Neural cell (in vitro differentiated cells): ENCODE results near the gene TNS3. TPM values are rescaled to one million over a fixed set of nuclear protein-coding genes. Genes with fewer than 3 reads are reported as not detected.

Experiments used
- H2AFZ ChIP-seq: fragments of 200-600, 300-800 bp; sonication (generic), shearing (Covaris generic); 2 replicates; pipeline ENCODE4 v1.6.0; 2014; ENCODE audit warnings: low read depth, mild to moderate bottlenecking, antibody characterized with exemption, low read length, moderate library complexity
- H3F3A ChIP-seq: fragments of 200-600 bp; shearing (Covaris generic); 2 replicates; pipeline ENCODE4 v1.6.1; 2016; ENCODE audit warnings: mild to moderate bottlenecking, moderate library complexity, mixed read lengths, antibody characterized with exemption, low read length; ENCODE audit not compliant: insufficient read depth, poor library complexity, severe bottlenecking
- H3K27ac ChIP-seq: fragments of 200-600, 300-800 bp; sonication (generic), shearing (Covaris generic); 2 replicates; pipeline ENCODE4 v1.5.1; 2014; ENCODE audit warnings: mild to moderate bottlenecking, low read length, moderate library complexity
- H3K27me3 ChIP-seq: fragments of 300-800, 200-600 bp; sonication (generic), shearing (Covaris generic); 2 replicates; pipeline ENCODE4 v1.6.0; 2014; ENCODE audit warnings: mild to moderate bottlenecking, low read depth, low read length, moderate library complexity; ENCODE audit not compliant: insufficient read depth
- H3K36me3 ChIP-seq: fragments of 300-800, 200-600 bp; sonication (generic), shearing (Covaris generic); 2 replicates; pipeline ENCODE4 v1.5.1; 2014; ENCODE audit warnings: mild to moderate bottlenecking, antibody characterized with exemption, low read length, moderate library complexity; ENCODE audit not compliant: insufficient read depth
- H3K4me2 ChIP-seq: fragments of 300-800, 200-600 bp; sonication (generic), shearing (Covaris generic); 2 replicates; pipeline ENCODE4 v1.6.0; 2014; ENCODE audit warnings: mild to moderate bottlenecking, low read length
- H3K4me3 ChIP-seq: fragments of 300-800, 200-600 bp; sonication (generic), shearing (Covaris generic); 2 replicates; pipeline ENCODE4 v1.5.1; 2014; ENCODE audit warnings: mild to moderate bottlenecking, low read length, moderate library complexity
- H3K79me2 ChIP-seq: fragments of 200-600 bp; shearing (Covaris generic); replicated peaks from 2 replicates; pipeline ENCODE4 v1.6.0; 2014; ENCODE audit warnings: mild to moderate bottlenecking, low read length, moderate library complexity; ENCODE audit not compliant: insufficient read depth
- H3K9ac ChIP-seq: fragments of 300-800, 200-600 bp; sonication (generic), shearing (Covaris generic); 2 replicates; pipeline ENCODE4 v1.6.1; 2016; ENCODE audit warnings: mild to moderate bottlenecking, low read length, mixed read lengths
- H3K9me2 ChIP-seq: fragments of 200-600 bp; shearing (Covaris generic); 2 replicates; pipeline ENCODE4 v1.6.1; 2016; ENCODE audit warnings: mild to moderate bottlenecking, low read length, mixed read lengths; ENCODE audit not compliant: insufficient read depth
- H3K9me3 ChIP-seq: fragments of 200-600, 300-800 bp; sonication (generic), shearing (Covaris generic); 2 replicates; pipeline ENCODE4 v1.6.1; 2016; ENCODE audit warnings: mild to moderate bottlenecking, mixed run types, low read length, moderate library complexity, mixed read lengths
- H4K20me1 ChIP-seq: fragments of 200-600 bp; shearing (Covaris generic); 2 replicates; pipeline ENCODE4 v1.6.1; 2016; ENCODE audit warnings: mild to moderate bottlenecking, mixed run types; ENCODE audit not compliant: insufficient read depth
- CTCF ChIP-seq: fragments of 450-650 bp; IDR thresholded peaks from 2 replicates; pipeline ENCODE4 v1.5.1; 2014; ENCODE audit warnings: antibody characterized with exemption, mild to moderate bottlenecking, moderate library complexity; ENCODE audit not compliant: poor library complexity, severe bottlenecking
- EP300 ChIP-seq: fragments of 450-650 bp; conservative IDR thresholded peaks from 2 replicates; pipeline ENCODE4 v1.6.1; 2014; ENCODE audit warnings: antibody characterized with exemption, mild to moderate bottlenecking, moderate library complexity; ENCODE audit not compliant: poor library complexity, severe bottlenecking
- EZH2 ChIP-seq: fragments of 200-600, 300-800 bp; shearing (Covaris generic), sonication (generic); IDR thresholded peaks from 2 replicates; pipeline ENCODE4 v1.6.1; 2014; ENCODE audit warnings: antibody characterized with exemption, low read length, borderline replicate concordance, mild to moderate bottlenecking; ENCODE audit not compliant: insufficient read depth, poor library complexity, severe bottlenecking
- MXI1 ChIP-seq: fragments of 450-650 bp; conservative IDR thresholded peaks from 2 replicates; pipeline ENCODE4 v1.6.1; 2014; ENCODE audit warnings: antibody characterized with exemption, mild to moderate bottlenecking; ENCODE audit not compliant: poor library complexity, severe bottlenecking
- POLR2AphosphoS5 ChIP-seq: IDR thresholded peaks from 2 replicates; pipeline ENCODE4 v1.6.1; 2012
- RAD21 ChIP-seq: fragments of 450-650 bp; conservative IDR thresholded peaks from 2 replicates; pipeline ENCODE4 v1.6.1; 2014; ENCODE audit warnings: antibody characterized with exemption, mild to moderate bottlenecking, moderate library complexity
- REST ChIP-seq: IDR thresholded peaks from 2 replicates; pipeline ENCODE4 v1.6.1; 2012; ENCODE audit warnings: borderline replicate concordance
- SMC3 ChIP-seq: fragments of 450-650 bp; conservative IDR thresholded peaks from 2 replicates; pipeline ENCODE4 v1.6.1; 2014; ENCODE audit warnings: antibody characterized with exemption, mild to moderate bottlenecking, moderate library complexity; ENCODE audit not compliant: poor library complexity
- TAF1 ChIP-seq: IDR thresholded peaks from 2 replicates; pipeline ENCODE4 v1.6.1; 2012; ENCODE audit warnings: low read depth
- polyA plus RNA-seq: library from polyadenylated mRNA; depleted of rRNA; stranded (reverse); fragments of >200 nt; gene quantifications from 2 replicates; pipeline ENCODE4 v1.2.3, GENCODE V29; 2014

Gene TNS3
- polyA plus RNA-seq, 1 donor from 2014 or later, result 0.58 TPM

- Histone ChIP-seq H3K9ac (no peak overlapping the region), H3K9me2 (no peaks in the 10 kb centered on the region), H3K79me2 (no peaks in the 10 kb centered on the region), H3K4me3 (no peak overlapping the region), H2AFZ (no peak overlapping the region), H3K36me3 (no peaks in the 10 kb centered on the region), H3K9me3 (peaks cover 3% of the 10 kb centered on the region), H3K4me2 (no peak overlapping the region), H4K20me1 (no peaks in the 10 kb centered on the region), H3K27me3 (no peaks in the 10 kb centered on the region), H3F3A (no peaks in the 10 kb centered on the region), H3K27ac (no peak overlapping the region)
- no peak for TF ChIP-seq EZH2
- no peak for TF ChIP-seq TAF1
- TF ChIP-seq EP300, result no peak
- no peak for TF ChIP-seq REST
- no peak for TF ChIP-seq SMC3
- TF ChIP-seq MXI1, result no peak
- TF ChIP-seq POLR2AphosphoS5, result no peak
- no peak for TF ChIP-seq RAD21
- TF ChIP-seq CTCF, result no peak
These were observed 19.4 kb upstream of the TNS3 start for GRCh38 chr7:47601119-47601880.

GRCh38 chr7:47600199-47601118 lies 18.5 kb upstream of the TNS3 start:
- no peak overlapping the region for H3K4me3 ChIP-seq
- no peak overlapping the region for H2AFZ ChIP-seq
- no peaks in the 10 kb centered on the region for H3K9me2 ChIP-seq
- H3K9me3 ChIP-seq, result peaks cover 3% of the 10 kb centered on the region
- H3K4me2 ChIP-seq, result no peak overlapping the region
- H3K36me3 ChIP-seq, result no peaks in the 10 kb centered on the region
- H4K20me1 ChIP-seq, result no peaks in the 10 kb centered on the region
- no peak for TF ChIP-seq MXI1
- no peak for TF ChIP-seq TAF1
- H3K9ac ChIP-seq, result no peak overlapping the region
- H3K27ac ChIP-seq, result no peak overlapping the region
- H3K27me3 ChIP-seq, result no peaks in the 10 kb centered on the region
- no peaks in the 10 kb centered on the region for H3K79me2 ChIP-seq
- H3F3A ChIP-seq, result no peaks in the 10 kb centered on the region
